ENCODE data around the gene PHLDA3. TPM values are rescaled to one million over a fixed set of nuclear protein-coding genes. Genes with fewer than 3 reads are reported as not detected.

The PHLDA3 gene
- total and polyA plus RNA-seq, 2 of the 4 experiments (the other 2 are of a cell fraction), result 41.6 to 102 TPM

DNA sequence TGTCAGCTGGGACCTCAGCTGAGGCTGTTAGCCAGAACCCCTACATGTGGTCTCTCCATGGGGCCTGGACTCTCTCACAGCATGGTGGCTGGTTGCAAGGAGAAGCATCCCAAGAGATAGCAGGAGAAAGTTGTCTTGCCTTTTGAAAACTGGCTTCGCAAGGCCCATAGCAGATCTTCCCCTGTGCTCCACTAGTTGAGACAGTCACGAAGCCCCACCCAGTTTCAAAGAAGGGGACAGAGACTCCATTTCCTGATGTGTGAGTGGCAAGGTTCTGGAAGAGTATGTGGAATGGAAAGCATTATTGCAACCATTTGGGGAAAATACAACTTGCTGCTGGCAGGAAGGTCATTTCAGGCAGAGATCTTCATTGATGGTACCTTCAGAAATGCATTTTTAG lies 45.5 kb upstream of the PHLDA3 start:
- H2BK5ac ChIP-seq (ENCODE audit: low read depth, low read length, poor library complexity, severe bottlenecking), result no peak overlapping the region
- TF ChIP-seq SMC3 (IDR thresholded peaks at IDR 0.05; ENCODE audit: low read depth, low read length), result no peak
- TF ChIP-seq, protein P1, sequence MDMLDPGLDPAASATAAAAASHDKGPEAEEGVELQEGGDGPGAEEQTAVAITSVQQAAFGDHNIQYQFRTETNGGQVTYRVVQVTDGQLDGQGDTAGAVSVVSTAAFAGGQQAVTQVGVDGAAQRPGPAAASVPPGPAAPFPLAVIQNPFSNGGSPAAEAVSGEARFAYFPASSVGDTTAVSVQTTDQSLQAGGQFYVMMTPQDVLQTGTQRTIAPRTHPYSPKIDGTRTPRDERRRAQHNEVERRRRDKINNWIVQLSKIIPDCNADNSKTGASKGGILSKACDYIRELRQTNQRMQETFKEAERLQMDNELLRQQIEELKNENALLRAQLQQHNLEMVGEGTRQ (IDR thresholded peaks at IDR 0.05; ENCODE audit: low read depth, low read length), result no peak
- no peak for TF ChIP-seq BHLHE40 (IDR thresholded peaks at IDR 0.05; ENCODE audit: low read depth, low read length)
- no peak for TF ChIP-seq MAFK (IDR thresholded peaks at IDR 0.05; ENCODE audit: low read depth, low read length)
- no peak for TF ChIP-seq MAZ (IDR thresholded peaks at IDR 0.05; ENCODE audit: borderline replicate concordance, low read depth, low read length)
- TF ChIP-seq, protein P2, sequence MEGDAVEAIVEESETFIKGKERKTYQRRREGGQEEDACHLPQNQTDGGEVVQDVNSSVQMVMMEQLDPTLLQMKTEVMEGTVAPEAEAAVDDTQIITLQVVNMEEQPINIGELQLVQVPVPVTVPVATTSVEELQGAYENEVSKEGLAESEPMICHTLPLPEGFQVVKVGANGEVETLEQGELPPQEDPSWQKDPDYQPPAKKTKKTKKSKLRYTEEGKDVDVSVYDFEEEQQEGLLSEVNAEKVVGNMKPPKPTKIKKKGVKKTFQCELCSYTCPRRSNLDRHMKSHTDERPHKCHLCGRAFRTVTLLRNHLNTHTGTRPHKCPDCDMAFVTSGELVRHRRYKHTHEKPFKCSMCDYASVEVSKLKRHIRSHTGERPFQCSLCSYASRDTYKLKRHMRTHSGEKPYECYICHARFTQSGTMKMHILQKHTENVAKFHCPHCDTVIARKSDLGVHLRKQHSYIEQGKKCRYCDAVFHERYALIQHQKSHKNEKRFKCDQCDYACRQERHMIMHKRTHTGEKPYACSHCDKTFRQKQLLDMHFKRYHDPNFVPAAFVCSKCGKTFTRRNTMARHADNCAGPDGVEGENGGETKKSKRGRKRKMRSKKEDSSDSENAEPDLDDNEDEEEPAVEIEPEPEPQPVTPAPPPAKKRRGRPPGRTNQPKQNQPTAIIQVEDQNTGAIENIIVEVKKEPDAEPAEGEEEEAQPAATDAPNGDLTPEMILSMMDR (conservative IDR thresholded peaks at IDR 0.05; ENCODE audit: low read depth, low read length), result no peak
- no peak for TF ChIP-seq CHD1 (IDR thresholded peaks at IDR 0.05; ENCODE audit: low read depth, low read length)
- TF ChIP-seq FOS (IDR thresholded peaks at IDR 0.05; ENCODE audit: low read depth, low read length), result no peak
- TF ChIP-seq RCOR1 (IDR thresholded peaks at IDR 0.05; ENCODE audit: insufficient replicate concordance, low read length), result no peak
- TF ChIP-seq, protein P3, sequence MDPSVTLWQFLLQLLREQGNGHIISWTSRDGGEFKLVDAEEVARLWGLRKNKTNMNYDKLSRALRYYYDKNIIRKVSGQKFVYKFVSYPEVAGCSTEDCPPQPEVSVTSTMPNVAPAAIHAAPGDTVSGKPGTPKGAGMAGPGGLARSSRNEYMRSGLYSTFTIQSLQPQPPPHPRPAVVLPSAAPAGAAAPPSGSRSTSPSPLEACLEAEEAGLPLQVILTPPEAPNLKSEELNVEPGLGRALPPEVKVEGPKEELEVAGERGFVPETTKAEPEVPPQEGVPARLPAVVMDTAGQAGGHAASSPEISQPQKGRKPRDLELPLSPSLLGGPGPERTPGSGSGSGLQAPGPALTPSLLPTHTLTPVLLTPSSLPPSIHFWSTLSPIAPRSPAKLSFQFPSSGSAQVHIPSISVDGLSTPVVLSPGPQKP (IDR thresholded peaks at IDR 0.05; ENCODE audit: borderline replicate concordance, low read depth, low read length), result no peak
- H3K79me1 ChIP-seq (ENCODE audit: low read depth in 1 of 2, low read length in 2 of 2), result peaks cover 3 to 7% of the 10 kb centered on the region in 2 experiments; a peak in 2 of 4 replicates
- H2AK9ac ChIP-seq (replicated peaks; ENCODE audit: low read depth, low read length, poor library complexity), result no peak overlapping the region
- no peak overlapping the region for H2BK15ac ChIP-seq (ENCODE audit: low read depth, low read length)
- H3K9me1 ChIP-seq (ENCODE audit: insufficient read depth, low read length), result peaks cover 6% of the 10 kb centered on the region
- no peak for ATAC-seq (ENCODE audit: low read depth)
- no peak overlapping the region for H3K27ac ChIP-seq (ENCODE audit: insufficient read depth, low read length)
- no peak overlapping the region for H3K4me3 ChIP-seq (ENCODE audit: insufficient read depth, low read depth, low read length)
- H4K8ac ChIP-seq (ENCODE audit: low read depth in 2 of 2, low read length in 2 of 2), result no peak overlapping the region
- dilution Hi-C loops (cut with HindIII; ENCODE audit: low sequenced_read_pairs, unreplicated experiment), result no loop called here
- no peak overlapping the region for H3K23ac ChIP-seq (ENCODE audit: low read depth, low read length)
- H4K20me1 ChIP-seq (ENCODE audit: insufficient read depth, low read length), result no peaks in the 10 kb centered on the region
- no peak overlapping the region for H2AK5ac ChIP-seq (ENCODE audit: low read depth, low read length)
- H3K4me2 ChIP-seq (ENCODE audit: low read depth, low read length), result no peak overlapping the region
- no peak overlapping the region for H3K4ac ChIP-seq (ENCODE audit: low read depth, low read length)
- no peak overlapping the region for H2AFZ ChIP-seq (replicated peaks; ENCODE audit: low read length, poor library complexity)
- no CpG with 5 or more reads among the region's 2 CpGs for WGBS, 2 experiments (ENCODE audit: extremely low coverage in 2 of 2, insufficient read length in 1 of 2)
- H3K56ac ChIP-seq (ENCODE audit: extremely low read depth, insufficient read depth, low read length), result no peak overlapping the region
- no peaks in the 10 kb centered on the region for H3K36me3 ChIP-seq (ENCODE audit: control insufficient read depth, insufficient read depth, low read length)
- H3K4me1 ChIP-seq (ENCODE audit: control insufficient read depth, insufficient read depth, low read length), result peaks cover 9% of the 10 kb centered on the region
- no peaks in the 10 kb centered on the region for H3K27me3 ChIP-seq (ENCODE audit: control insufficient read depth, insufficient read depth, low read length)
- no peak overlapping the region for H4K5ac ChIP-seq (ENCODE audit: low read depth, low read length)
- in situ Hi-C loops (cut with MboI; ENCODE audit: low sequenced_read_pairs), result loop anchor here (10.0 kb wide), 1 partner anchor 70 kb away; no protein-coding TSS in a partner anchor
- DNase-seq, result no peak
- H3K9me3 ChIP-seq (ENCODE audit: control insufficient read depth, insufficient read depth, low read length), result no peaks in the 10 kb centered on the region
- H4K91ac ChIP-seq (ENCODE audit: insufficient read depth, low read depth, low read length), result no peak overlapping the region
- no peak overlapping the region for H3K9ac ChIP-seq (ENCODE audit: low read depth, low read length)
- ChIA-PET POLR2A (ENCODE audit: unreplicated experiment) (no interaction called here), CTCF (interaction anchor here (2.3 to 6.2 kb wide), 3 partner anchors 32 to 79 kb away, joined by 22 to 103 read pairs (median 26); no protein-coding TSS in a partner anchor)
- no peak overlapping the region for H2BK20ac ChIP-seq (ENCODE audit: low read depth, low read length)
- no peak overlapping the region for H3K18ac ChIP-seq (ENCODE audit: low read depth, low read length)
- intact Hi-C loops (cut with micrococcal nuclease), result no loop called here
- BruUV-seq (replicated peaks), result no TSS peak
- no peak overlapping the region for H2BK120ac ChIP-seq (ENCODE audit: low read depth, low read length)
- H3K14ac ChIP-seq (replicated peaks; ENCODE audit: low read depth, low read length), result 0 out of 2 replicates have a peak overlapping the region, but pooled peaks have one; percentile 18
